Stimulated activated CD4-positive, alpha-beta T cell treated with anti-CD3 and anti-CD28 coated beads, TNF-alpha, amount 100 ng/mL, for 24 hours (primary cell): ENCODE results near the gene IL3.

Experiments used
- DNase-seq, 3 experiments: peaks; one replicate each; pipeline ENCODE4 v3.0.0-alpha.2; 2020; ENCODE audit warnings: low read depth in 3 of 3

Gene IL3

GRCh38 chr5:132112111-132112510 is 51.7 kb downstream of the IL3 start:
- no peak for DNase-seq
